SIG-M5 (cell line): ENCODE data around the gene CMIP.
"Not testable (repeated sequence)": the region's sequence is repeated elsewhere in the genome, so short reads cannot be mapped to it uniquely, and the experiment has no call there.

Experiments
- DNase-seq: peaks from one replicate; lab custom pipeline; 2025; lab: John Stamatoyannopoulos, UW

Gene CMIP

DNA sequence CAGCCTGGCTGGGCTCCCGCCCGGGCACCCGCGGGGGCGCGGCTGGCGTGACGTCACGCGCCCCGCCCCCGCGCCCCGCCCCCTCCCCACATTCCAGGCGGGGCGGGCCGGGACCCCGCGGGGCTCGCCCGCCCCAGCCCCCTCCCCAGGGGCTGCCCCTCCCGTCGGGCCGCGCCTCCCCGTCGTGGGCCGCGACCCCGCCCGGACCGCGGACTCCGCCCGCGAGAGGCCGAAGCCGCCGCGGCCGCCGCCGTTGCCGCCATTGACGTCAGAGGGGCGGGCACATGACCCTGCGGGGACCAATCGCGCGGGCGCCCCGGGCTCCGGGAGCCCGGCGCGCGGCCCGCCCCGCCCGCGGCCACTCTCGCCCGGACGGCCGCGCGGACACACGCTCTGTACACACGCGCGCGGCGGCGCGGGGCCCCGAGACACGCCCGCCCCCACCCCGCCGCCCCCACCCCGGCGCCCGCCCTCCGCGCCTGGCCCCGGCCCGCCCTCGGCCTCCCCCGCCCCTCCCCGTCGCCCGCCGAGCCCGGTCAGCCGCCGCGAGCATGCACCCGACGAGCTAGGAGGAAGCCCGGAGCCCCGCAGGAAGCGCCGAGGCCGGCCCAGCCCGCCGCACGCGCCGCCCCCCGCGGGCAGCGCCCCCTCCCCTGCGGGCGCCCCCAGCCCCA lies at the start of gene CMIP:
TSS of gene CMIP (plus strand) at position 361 of the 674 bp plus-strand sequence.
- no peak for DNase-seq

DNA sequence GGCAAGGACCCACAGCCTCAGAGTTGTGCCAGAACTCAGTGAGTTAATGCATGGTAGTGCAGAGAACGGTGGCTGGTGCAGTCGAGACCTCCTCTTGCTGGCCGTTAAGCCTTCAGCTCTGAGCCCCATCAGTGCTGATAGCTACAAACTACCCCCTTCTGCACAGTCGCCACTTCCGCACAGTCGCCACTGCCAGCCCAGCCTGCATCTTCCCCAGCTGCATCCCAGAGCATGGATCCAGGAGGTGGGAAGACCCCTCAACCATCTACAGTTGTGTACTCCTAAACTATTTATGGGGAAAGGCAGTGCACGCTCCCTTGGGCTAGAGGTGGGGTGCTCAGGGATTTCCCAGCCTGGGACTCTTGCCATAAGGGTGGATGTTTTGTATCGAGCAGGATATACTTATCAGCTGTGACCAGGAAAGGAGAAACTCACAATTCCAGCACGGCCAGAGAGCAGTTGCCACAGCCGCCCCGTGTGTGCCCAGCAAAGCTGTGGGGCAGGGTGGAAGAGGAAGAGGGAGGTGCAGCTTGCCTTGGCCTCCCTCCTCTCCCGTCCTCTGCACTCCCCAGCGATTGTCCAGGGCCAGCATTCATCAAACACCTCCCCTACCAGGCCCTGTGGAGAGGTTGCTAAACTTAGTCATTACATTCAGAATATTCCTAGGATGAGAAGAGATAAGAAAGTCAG lies 49.5 kb upstream of the CMIP start:
- no peak for DNase-seq

DNA sequence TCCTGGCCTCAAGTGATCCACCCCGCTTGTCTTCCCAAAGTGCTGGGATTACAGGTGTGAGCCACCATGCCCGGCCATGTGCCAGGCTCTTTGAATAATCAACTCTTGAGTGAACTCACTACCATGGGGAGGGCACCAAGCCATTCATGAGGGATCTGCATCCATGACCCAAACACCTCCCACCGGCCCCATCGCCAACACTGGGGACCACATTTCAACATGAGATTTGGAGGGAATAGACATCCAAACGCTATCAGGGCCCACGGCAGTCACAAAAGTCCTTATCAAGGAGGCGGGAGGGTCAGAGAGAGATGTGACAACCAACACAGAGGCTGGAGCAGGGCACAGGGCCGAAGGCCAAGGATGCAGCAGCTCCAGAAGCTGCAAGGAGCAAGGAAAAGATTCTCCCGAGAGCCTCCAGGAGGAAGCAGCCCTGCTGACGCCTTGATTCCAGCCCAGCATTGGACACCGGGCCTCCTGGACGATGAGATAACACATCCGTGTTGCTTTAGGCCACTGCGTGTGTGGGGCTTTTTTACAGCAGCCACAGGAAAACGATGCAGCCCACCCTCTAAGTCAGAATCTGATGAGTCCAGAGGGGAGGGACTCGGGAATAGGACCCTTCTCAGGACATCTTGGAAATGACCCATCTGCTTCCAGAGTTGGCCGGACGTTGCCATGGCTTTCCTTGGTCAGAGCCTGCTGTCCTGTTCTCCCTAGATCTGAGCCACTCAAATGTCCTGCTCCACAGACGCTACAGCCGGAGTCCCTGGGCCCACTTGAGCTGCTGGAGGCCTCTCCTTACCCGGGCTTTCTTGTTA lies 47.3 kb upstream of the CMIP start:
- DNase-seq, result no peak

- no peak for DNase-seq
Observed at GRCh38 chr16:81397879-81398520, 46.6 kb upstream of the CMIP start.

DNA sequence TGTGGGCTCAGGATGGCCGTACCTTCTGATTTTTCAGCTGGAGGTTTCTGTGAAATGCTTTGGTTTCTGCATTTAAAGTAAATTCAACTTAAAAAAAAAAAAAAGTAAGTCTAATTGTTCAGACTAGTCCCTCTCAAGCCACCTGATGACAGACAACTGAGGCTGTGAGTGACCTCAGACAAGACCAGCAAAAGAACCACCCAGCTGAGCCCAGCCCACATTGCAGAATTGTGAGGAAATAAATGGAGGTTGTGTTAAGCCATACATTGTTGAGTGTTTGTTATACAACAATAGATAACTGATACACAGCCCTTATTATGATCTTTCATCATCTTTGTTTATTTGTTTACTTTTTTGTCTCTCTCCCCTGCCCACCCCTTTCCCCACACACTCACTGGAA lies 44.7 kb upstream of the CMIP start:
- DNase-seq, result no peak

GRCh38 chr16:81401035-81401950 lies 43.3 kb upstream of the CMIP start:
- no peak for DNase-seq

GRCh38 chr16:81403208-81403600 lies 41.4 kb upstream of the CMIP start:
- no peak for DNase-seq

GRCh38 chr16:81403601-81404391 lies 40.8 kb upstream of the CMIP start:
- no peak for DNase-seq

GRCh38 chr16:81405002-81405401 lies 39.6 kb upstream of the CMIP start:
- DNase-seq, result not testable (repeated sequence)

DNA sequence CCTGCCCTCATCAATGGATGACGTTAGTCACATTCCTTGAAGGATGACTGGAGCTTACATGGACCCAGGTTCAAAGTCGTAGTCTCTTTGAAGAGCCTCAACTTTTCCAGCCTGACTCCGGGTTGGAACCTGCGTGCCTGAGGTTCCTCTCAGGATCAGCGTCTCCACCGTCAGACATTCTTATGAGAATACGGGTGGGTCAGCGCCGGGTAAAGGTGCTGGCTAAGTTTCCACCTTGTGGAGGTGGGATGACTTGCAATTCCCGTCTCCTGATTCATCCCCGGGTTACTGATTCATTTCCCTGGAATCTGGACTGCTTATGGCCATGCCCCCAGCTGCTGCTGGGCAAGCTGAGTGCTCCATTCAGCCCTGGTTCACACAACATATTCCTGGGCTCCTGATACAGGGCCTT lies 38.9 kb upstream of the CMIP start:
- no peak for DNase-seq

GRCh38 chr16:81408409-81408950 lies 36.1 kb upstream of the CMIP start:
- no peak for DNase-seq

- no peak for DNase-seq
Observed at GRCh38 chr16:81409016-81409556, 35.5 kb upstream of the CMIP start.

GRCh38 chr16:81410643-81411293 lies 33.8 kb upstream of the CMIP start:
- no peak for DNase-seq

DNA sequence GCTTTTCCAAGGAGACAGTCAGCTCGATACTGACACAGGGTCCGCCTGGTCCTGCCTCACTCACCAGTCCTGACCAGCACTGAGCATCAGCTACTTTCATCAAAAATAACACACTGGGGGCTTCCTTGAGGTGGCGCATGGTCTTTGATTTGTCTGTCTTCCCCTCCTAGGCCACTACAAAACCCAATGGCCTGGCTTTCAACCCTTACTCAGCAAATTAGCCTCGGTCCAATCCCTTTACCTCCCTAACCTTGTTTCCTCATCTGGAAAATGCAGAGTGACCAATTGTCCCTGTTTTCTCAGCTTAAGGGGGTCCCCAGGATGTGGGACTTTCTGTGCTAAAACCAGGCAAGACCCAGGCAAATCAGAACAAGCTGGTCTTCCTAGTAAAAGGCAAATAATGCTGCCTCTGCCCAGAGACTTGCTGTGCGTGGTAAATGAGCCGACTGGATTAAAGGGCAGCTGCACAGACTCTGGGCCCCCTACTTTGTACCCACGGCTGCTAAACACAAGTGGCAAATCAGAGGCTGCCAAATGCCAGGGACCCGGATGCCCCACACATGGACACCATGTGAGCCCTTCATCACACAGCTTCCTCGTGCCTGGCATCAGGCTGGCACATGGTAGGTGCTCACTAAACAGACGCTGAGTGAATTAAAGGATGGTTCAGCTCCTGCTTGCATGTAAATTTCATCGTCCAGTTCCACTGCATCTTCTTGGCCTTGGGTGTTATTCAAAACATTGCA lies 31.2 kb upstream of the CMIP start:
- no peak for DNase-seq

GRCh38 chr16:81415751-81416150 lies 28.9 kb upstream of the CMIP start:
- no peak for DNase-seq

DNA sequence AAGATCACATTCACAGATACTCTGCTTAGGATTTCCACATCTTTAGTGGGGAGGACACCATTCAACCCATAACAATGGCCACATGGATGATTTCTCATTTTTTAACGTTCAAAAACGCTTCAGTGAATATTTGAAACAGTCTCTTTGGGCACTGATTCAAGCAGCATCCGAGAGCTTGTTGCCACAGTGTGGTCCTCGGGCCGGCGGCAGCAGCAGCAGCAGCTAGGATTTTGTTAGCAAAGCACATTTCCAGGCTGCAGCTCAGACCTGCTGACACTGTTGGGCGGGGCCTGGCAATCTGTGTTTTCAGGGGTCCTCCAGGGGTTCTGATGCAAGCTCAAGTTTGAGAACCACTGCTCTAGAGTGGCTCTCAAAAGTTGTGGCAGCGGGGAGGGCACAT lies 27.9 kb upstream of the CMIP start:
- DNase-seq, result no peak

GRCh38 chr16:81417210-81417609 lies 27.4 kb upstream of the CMIP start:
- DNase-seq, result no peak

DNA sequence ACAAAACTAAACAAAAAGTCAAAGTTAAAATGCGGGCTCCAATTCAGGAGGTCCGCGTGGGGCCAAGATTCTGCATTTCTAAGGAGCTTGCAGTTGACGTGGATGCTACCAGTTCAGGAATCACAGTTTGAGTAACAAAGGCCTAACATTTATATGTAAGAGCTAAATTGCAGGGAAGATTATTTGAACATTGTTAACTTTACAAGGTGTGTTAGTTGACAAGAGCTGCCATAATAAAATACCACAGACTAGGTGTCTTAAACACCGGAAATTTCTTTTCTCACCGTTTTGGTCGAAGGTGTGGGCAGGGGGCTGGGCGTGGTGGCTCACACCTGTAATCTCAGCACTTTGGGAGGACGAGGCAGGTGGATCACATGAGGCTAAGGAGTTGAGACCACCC lies 24.8 kb upstream of the CMIP start:
- no peak for DNase-seq

DNA sequence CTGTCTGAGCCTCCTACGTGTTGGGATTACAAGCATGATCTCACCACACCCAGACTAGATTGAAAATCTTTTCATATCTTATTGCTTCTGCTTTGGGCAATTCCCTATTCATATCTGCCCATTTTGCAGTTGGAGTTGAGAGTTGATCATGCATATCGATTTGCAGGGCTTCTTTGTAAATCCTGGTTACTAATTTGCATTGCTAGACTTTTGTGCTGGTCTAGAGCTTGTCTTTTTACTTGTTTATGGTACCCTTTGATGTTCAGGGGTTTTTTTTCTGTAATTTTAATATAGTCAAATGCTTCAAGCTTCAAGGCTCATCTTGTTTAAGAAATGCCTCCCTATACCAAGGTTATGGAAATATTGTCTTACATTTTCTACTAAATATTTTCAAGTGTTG lies 23.5 kb upstream of the CMIP start:
- DNase-seq, result no peak
